Measurements from ENCODE around the gene SUGP1.
A peak's percentile ranks its signal among the peaks of the same experiment; 100 is the strongest.

DNA sequence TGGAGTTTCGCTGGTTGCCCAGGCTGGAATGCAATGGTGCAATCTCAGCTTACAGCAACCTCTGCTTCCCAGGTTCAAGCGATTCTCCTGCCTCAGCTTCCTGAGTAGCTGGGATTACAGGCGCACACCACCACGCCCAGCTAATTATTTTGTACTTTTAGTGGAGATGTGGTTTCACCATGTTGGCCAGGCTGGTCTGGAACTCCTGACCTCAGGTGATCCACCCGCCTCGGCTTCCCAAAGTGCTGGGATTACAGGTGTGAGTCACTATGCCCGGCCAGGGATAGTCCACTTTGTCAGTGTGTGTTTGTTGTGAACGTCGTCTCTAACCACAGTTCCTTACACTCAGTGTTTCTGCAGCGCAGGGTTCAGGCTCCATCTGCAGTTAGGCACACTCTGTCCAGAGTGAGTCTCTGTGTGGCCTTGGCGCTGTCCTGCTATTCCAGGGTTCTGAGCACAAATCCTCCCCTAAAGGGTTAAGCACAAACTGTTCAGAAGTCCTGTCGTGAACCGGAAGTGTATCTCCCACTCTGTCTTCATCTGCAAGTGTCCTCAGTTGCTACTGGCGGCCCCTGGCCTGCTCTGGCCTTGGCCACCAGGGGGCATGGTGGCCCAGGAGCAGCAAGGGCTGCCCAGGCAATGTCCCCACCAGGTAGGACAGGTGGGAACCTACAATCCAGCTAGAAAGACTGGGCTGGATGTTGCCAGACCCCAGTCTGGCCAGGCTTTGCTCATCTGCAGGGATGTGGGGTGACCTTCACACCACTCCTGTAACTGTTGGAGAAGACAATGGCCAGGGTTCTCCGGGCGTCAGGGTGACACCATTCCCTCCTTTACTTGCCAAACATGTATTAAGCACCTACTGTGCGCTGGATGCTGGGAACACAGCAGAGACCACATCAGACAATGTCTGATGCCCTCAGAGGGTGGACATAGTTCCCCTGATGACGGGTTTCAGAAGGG is 46.4 kb upstream of the SUGP1 start:
- TF ChIP-seq, protein P1, sequence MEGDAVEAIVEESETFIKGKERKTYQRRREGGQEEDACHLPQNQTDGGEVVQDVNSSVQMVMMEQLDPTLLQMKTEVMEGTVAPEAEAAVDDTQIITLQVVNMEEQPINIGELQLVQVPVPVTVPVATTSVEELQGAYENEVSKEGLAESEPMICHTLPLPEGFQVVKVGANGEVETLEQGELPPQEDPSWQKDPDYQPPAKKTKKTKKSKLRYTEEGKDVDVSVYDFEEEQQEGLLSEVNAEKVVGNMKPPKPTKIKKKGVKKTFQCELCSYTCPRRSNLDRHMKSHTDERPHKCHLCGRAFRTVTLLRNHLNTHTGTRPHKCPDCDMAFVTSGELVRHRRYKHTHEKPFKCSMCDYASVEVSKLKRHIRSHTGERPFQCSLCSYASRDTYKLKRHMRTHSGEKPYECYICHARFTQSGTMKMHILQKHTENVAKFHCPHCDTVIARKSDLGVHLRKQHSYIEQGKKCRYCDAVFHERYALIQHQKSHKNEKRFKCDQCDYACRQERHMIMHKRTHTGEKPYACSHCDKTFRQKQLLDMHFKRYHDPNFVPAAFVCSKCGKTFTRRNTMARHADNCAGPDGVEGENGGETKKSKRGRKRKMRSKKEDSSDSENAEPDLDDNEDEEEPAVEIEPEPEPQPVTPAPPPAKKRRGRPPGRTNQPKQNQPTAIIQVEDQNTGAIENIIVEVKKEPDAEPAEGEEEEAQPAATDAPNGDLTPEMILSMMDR (IDR thresholded peaks at IDR 0.05 in 4 of 5, conservative IDR thresholded peaks at IDR 0.05 in 1 of 5): peak; percentile 90 to 96 (median 94)
- TF ChIP-seq POLR2A (IDR thresholded peaks at IDR 0.05): no peak
